HG02571 (cell line): Measurements from ENCODE around the gene KIR2DL3.
"Not testable (repeated sequence)": the region's sequence is repeated elsewhere in the genome, so short reads cannot be mapped to it uniquely, and the experiment has no call there.

Source experiments
- ATAC-seq: cut with Tn5 transposase; IDR thresholded peaks from one replicate; pipeline ENCODE4 v1.9.1; 2021; ENCODE audit warnings: mild to moderate bottlenecking, moderate library complexity; ENCODE audit not compliant: unreplicated experiment

Gene KIR2DL3

DNA sequence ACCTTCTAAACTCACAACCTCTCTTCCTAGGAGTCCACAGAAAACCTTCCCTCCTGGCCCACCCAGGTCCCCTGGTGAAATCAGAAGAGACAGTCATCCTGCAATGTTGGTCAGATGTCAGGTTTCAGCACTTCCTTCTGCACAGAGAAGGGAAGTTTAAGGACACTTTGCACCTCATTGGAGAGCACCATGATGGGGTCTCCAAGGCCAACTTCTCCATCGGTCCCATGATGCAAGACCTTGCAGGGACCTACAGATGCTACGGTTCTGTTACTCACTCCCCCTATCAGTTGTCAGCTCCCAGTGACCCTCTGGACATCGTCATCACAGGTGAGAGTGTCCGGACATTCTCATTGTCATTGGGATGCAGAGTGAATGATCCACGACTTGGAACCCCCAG is 3.6 kb downstream of the KIR2DL3 start:
- ATAC-seq = not testable (repeated sequence)

DNA sequence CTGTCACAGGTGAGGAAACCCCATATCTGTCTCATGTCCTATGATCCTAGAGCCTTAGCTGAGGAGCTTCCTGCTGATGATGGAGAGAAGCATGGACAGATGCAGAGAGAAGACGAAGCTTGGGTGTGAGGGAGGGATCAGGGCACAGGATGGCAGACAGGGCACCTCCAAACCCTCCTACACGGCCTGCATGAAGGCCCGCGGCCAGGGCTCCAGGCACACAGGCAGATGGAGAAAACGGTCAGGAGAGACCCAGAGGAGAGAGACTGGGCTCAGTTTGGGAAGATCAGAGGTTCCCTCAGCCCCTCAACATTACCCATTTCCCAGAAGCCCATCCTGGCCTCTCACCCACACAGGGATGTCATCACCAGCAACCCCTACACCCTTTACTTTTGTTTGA is 5.8 kb downstream of the KIR2DL3 start:
- not testable (repeated sequence) for ATAC-seq

DNA sequence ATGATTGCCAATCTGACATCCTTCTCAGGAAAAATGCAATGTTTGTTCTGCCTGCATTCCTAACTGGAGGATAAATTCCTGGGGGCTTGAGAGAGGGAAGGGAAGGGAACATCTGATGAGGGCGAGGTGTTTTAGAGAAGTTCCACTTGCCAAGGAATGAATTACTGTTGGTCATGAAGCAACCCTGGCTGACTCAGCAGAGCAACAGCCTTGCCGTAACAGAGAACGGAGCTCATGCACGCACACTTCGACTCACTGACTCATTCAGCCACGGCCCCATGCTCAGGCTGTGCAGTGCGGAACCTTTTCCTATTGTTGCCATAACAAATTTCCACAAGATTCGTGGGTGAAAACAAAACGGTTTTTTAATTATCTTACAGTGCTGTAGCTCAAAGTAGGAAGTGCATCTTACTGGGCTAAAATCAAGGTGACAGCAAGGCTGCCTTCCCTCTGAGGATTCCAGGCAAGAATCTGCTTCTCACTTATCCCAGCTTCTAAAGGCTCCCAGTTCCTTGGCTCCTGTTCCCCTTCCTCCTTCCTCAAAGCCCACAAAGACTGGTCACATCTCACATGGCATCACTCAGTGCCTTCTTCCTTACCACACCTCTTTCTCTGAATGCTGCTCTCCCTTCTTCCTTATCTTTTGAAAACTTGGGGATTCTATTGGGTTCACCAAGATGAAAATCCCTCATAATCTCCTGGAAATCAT is 9.5 kb downstream of the KIR2DL3 start:
- not testable (repeated sequence) for ATAC-seq

DNA sequence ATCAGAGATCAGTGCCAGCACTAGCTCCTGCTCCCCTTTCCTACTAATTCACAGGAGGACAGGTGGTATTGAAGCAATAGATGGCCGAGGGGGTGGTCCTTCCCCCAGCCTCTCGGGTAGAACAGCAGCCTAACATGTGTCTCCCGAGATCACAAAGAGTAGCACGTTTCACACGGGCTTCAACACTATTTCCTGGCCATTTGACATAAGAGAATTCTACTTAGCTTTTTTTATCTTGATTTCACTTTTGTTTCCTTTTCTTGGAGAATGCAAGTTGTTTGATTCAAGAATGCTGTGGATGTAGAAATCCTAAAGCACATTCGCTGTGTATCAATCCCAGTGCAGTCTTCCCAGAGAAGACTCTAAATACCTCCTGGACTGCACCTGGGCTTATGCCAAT is 12.0 kb downstream of the KIR2DL3 start:
- not testable (repeated sequence) for ATAC-seq

DNA sequence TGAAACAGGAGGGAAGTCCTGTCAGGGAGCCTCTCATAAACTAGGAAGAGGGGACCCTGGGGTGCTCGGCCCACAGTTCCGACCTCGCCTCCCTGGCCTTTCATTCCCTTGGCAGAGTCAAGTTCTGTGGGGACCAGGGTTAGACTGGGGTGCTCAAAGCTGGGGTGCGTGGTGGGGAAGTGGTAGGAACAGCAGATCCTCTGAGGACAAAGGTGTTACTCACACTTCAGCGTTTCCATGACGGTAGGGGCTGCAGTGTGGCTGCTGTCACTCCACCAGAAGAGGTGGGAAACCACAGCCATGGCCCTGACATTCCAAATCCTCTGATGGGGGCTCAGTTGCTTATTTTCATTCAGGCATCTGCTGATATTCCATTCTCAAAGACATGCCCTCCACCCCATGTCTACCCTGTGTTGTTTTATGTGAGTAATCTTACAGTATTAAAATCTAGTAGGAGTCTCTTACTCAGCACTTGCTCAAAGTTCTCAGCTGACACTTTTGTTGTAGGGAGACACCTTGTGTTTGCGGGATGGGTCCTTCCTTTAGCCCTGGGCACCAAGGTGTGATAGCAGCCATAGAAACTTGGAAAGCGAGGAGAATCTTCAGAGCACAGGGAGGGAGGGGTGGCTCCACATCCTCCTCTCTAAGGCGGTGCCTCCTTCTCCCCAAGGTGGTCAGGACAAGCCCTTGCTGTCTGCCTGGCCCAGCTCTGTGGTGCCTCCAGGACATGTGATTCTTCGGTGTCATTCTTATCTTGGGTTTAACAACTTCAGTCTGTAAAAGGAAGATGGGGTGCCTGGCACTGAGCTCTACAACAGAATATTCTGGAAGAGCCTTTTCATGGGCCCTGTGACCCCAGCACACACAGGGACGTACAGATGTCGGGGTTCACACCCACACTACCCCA is 18.1 kb downstream of the KIR2DL3 start:
- not testable (repeated sequence) for ATAC-seq

GRCh38 chr19:54758577-54758976 is 20.3 kb downstream of the KIR2DL3 start:
- not testable (repeated sequence) for ATAC-seq

DNA sequence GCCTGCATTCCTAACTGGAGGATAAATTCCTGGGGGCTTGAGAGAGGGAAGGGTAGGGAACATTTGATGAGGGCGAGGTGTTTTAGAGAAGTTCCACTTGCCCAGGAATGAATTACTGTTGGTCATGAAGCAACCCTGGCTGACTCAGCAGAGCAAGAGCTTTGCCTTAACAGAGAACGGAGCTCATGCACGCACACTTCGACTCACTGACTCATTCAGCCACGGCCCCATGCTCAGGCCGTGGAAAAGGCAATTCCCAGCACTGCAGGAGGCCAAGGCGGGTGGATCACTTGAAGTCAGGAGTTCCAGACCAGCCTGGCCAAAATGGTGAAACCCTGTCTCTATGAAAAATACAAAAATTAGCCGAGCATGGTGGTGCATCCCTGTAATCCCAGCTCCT is 25.9 kb downstream of the KIR2DL3 start:
- not testable (repeated sequence) for ATAC-seq

DNA sequence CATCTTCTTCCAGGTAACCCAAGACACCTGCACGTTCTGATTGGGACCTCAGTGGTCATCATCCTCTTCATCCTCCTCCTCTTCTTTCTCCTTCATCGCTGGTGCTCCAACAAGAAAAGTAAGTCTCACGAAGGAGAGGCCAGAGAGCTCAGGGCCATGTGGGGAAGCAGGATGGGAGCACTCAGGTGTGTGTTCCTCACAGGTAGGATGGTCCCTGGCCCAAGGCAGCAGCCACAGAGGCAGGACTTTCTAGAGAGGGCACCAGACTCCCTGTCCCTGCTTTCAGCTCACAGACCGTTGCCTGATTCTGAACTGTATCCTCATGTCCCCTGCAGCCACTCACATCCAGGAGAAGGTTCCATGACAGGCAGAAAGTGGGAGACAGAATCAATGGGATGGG is 28.2 kb downstream of the KIR2DL3 start:
- not testable (repeated sequence) for ATAC-seq

DNA sequence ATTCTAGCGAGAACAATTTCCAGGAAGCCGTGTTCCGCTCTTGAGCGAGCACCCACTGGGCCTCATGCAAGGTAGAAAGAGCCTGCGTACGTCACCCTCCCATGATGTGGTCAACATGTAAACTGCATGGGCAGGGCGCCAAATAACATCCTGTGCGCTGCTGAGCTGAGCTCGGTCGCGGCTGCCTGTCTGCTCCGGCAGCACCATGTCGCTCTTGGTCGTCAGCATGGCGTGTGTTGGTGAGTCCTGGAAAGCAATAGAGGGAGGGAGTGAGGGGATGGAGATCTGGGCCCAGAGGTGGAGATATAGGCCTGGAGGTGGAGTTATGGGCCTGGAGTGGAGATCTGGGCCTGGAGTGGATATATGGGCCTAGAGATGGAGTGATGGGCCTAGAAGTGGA is 31.3 kb downstream of the KIR2DL3 start, which contains the start of gene KIR2DL1:
KIR2DL1 (plus strand) TSS at position 148 of the 400 bp plus-strand sequence; CDS start at position 206, 58 bp downstream.
- ATAC-seq = not testable (repeated sequence)

- not testable (repeated sequence) for ATAC-seq
Observed at GRCh38 chr19:54770511-54770910, 32.2 kb downstream of the KIR2DL3 start.

- not testable (repeated sequence) for ATAC-seq
Observed at GRCh38 chr19:54771018-54771960, 33.0 kb downstream of the KIR2DL3 start.

- not testable (repeated sequence) for ATAC-seq
Observed at GRCh38 chr19:54772666-54773065, 34.4 kb downstream of the KIR2DL3 start.

- ATAC-seq = not testable (repeated sequence)
Observed at GRCh38 chr19:54775095-54775815, 36.9 kb downstream of the KIR2DL3 start.

GRCh38 chr19:54775830-54776229 is 37.5 kb downstream of the KIR2DL3 start:
- not testable (repeated sequence) for ATAC-seq

- ATAC-seq = not testable (repeated sequence)
Observed at GRCh38 chr19:54777851-54778250, 39.5 kb downstream of the KIR2DL3 start.

- ATAC-seq = not testable (repeated sequence)
Observed at GRCh38 chr19:54778896-54779295, 40.6 kb downstream of the KIR2DL3 start.

DNA sequence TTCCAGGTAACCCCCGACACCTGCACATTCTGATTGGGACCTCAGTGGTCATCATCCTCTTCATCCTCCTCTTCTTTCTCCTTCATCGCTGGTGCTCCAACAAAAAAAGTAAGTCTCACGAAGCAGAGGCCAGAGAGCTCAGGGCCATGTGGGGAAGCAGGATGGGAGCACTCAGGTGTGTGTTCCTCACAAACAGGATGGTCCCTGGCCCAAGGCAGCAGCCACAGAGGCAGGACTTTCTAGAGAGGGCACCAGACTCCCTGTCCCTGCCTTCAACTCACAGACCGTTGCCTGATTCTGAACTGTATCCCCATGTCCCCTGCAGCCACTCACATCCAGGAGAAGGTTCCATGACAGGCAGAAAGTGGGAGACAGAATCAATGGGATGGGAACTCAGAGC is 44.6 kb downstream of the KIR2DL3 start:
- not testable (repeated sequence) for ATAC-seq

GRCh38 chr19:54786091-54786723 is 47.9 kb downstream of the KIR2DL3 start:
- ATAC-seq = not testable (repeated sequence)

DNA sequence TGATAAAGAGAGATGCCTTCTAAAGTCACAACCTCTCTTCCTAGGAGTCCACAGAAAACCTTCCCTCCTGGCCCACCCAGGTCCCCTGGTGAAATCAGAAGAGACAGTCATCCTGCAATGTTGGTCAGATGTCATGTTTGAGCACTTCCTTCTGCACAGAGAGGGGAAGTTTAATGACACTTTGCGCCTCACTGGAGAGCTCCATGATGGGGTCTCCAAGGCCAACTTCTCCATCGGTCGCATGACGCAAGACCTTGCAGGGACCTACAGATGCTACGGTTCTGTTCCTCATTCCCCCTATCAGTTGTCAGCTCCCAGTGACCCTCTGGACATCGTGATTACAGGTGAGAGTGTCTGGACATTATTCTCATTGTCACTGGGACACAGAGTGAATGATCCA is 49.8 kb downstream of the KIR2DL3 start:
- ATAC-seq = not testable (repeated sequence)
